HEK293 (cell line): ENCODE measurements around the gene CORO2B.

Experiments used
- BCL11A ChIP-seq: fragments of 450-650 bp; formaldehyde crosslinking; IDR thresholded peaks from 2 replicates; pipeline ENCODE4 v1.5.1; 2016; ENCODE audit warnings: low read depth, missing biosample characterization, missing genetic modification characterization
- MYNN ChIP-seq: fragments of 450-650 bp; formaldehyde crosslinking; IDR thresholded peaks from 2 replicates; pipeline ENCODE4 v1.5.1; 2016; ENCODE audit warnings: missing biosample characterization, missing genetic modification characterization, borderline replicate concordance
- RBAK ChIP-seq: fragments of 450-650 bp; formaldehyde crosslinking; IDR thresholded peaks from 2 replicates; pipeline ENCODE4 v1.5.1; 2016; ENCODE audit warnings: missing biosample characterization, missing genetic modification characterization
- SP2 ChIP-seq: fragments of 450-650 bp; formaldehyde crosslinking; IDR thresholded peaks from 2 replicates; pipeline ENCODE4 v1.5.1; 2016; ENCODE audit warnings: missing biosample characterization, missing genetic modification characterization
- YY1 ChIP-seq: fragments of 450-650 bp; formaldehyde crosslinking; IDR thresholded peaks from 2 replicates; pipeline ENCODE4 v1.5.1; 2018; ENCODE audit warnings: missing biosample characterization, missing genetic modification characterization
- ZNF146 ChIP-seq: fragments of 450-650 bp; formaldehyde crosslinking; IDR thresholded peaks from 2 replicates; pipeline ENCODE4 v1.5.1; 2016; ENCODE audit warnings: missing biosample characterization, missing genetic modification characterization
- ZNF174 ChIP-seq: fragments of 450-650 bp; formaldehyde crosslinking; IDR thresholded peaks from 2 replicates; pipeline ENCODE4 v1.5.0; 2017; ENCODE audit warnings: missing biosample characterization, mild to moderate bottlenecking, missing genetic modification characterization
- ZNF239 ChIP-seq: fragments of 450-650 bp; formaldehyde crosslinking; IDR thresholded peaks from 2 replicates; pipeline ENCODE4 v1.5.1; 2016; ENCODE audit warnings: missing biosample characterization, missing genetic modification characterization
- ZNF558 ChIP-seq: fragments of 450-650 bp; formaldehyde crosslinking; IDR thresholded peaks from 2 replicates; pipeline ENCODE4 v1.5.1; 2016; ENCODE audit warnings: missing biosample characterization, missing genetic modification characterization
- ZNF621 ChIP-seq: fragments of 450-650 bp; formaldehyde crosslinking; IDR thresholded peaks from 2 replicates; pipeline ENCODE4 v1.5.1; 2017; ENCODE audit warnings: missing biosample characterization, missing genetic modification characterization
- TF ChIP-seq, protein P1 (sequence below): fragments of 450-650 bp; formaldehyde crosslinking; IDR thresholded peaks from 2 replicates; pipeline ENCODE4 v1.5.1; 2016; ENCODE audit warnings: missing biosample characterization, missing genetic modification characterization
- TF ChIP-seq, protein P2 (sequence below): fragments of 450-650 bp; formaldehyde crosslinking; IDR thresholded peaks from 2 replicates; pipeline ENCODE4 v1.5.1; 2016; ENCODE audit warnings: missing biosample characterization, missing genetic modification characterization

DNA sequence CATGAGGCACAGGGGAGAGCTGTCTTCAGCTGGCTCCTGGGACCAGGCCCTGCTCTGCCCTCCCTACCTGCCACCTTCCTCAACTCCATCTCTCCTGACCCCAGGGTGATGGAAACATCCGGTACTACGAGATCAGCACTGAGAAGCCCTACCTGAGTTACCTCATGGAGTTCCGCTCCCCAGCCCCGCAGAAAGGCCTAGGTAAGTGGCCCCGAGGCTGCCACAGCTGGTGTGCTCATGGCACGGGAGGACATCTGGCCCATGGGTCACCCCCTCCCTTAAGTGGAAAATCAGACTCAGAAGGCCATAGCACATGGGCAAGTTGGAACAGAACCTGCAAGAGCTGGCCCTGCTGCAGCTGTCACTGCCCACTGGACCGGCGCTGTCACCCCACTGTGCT, 136.3 kb downstream of the CORO2B start:
- TF ChIP-seq ZNF621 (tag by site-specific recombination) (no peak), SP2 (no peak), ZNF174 (tag by site-specific recombination) (no peak), YY1 (no peak), ZNF146 (no peak), MYNN (no peak), ZNF558 (tag by site-specific recombination) (no peak), BCL11A (tag by site-specific recombination) (no peak), RBAK (tag by site-specific recombination) (no peak), ZNF239 (no peak)
- TF ChIP-seq, protein P1, sequence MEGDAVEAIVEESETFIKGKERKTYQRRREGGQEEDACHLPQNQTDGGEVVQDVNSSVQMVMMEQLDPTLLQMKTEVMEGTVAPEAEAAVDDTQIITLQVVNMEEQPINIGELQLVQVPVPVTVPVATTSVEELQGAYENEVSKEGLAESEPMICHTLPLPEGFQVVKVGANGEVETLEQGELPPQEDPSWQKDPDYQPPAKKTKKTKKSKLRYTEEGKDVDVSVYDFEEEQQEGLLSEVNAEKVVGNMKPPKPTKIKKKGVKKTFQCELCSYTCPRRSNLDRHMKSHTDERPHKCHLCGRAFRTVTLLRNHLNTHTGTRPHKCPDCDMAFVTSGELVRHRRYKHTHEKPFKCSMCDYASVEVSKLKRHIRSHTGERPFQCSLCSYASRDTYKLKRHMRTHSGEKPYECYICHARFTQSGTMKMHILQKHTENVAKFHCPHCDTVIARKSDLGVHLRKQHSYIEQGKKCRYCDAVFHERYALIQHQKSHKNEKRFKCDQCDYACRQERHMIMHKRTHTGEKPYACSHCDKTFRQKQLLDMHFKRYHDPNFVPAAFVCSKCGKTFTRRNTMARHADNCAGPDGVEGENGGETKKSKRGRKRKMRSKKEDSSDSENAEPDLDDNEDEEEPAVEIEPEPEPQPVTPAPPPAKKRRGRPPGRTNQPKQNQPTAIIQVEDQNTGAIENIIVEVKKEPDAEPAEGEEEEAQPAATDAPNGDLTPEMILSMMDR (tag by site-specific recombination) = no peak
- TF ChIP-seq, protein P2, sequence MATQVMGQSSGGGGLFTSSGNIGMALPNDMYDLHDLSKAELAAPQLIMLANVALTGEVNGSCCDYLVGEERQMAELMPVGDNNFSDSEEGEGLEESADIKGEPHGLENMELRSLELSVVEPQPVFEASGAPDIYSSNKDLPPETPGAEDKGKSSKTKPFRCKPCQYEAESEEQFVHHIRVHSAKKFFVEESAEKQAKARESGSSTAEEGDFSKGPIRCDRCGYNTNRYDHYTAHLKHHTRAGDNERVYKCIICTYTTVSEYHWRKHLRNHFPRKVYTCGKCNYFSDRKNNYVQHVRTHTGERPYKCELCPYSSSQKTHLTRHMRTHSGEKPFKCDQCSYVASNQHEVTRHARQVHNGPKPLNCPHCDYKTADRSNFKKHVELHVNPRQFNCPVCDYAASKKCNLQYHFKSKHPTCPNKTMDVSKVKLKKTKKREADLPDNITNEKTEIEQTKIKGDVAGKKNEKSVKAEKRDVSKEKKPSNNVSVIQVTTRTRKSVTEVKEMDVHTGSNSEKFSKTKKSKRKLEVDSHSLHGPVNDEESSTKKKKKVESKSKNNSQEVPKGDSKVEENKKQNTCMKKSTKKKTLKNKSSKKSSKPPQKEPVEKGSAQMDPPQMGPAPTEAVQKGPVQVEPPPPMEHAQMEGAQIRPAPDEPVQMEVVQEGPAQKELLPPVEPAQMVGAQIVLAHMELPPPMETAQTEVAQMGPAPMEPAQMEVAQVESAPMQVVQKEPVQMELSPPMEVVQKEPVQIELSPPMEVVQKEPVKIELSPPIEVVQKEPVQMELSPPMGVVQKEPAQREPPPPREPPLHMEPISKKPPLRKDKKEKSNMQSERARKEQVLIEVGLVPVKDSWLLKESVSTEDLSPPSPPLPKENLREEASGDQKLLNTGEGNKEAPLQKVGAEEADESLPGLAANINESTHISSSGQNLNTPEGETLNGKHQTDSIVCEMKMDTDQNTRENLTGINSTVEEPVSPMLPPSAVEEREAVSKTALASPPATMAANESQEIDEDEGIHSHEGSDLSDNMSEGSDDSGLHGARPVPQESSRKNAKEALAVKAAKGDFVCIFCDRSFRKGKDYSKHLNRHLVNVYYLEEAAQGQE (tag by site-specific recombination) = no peak
